Right lobe of liver (tissue), 6 donors: Measurements from ENCODE around the gene GBP5. TPM values are rescaled to one million over a fixed set of nuclear protein-coding genes. Genes with fewer than 3 reads are reported as not detected.
A peak's percentile ranks its signal among the peaks of the same experiment; 100 is the strongest.
"Not testable (repeated sequence)": the region's sequence is repeated elsewhere in the genome, so short reads cannot be mapped to it uniquely, and the experiment has no call there.

Experiments
- ATAC-seq, 4 donors: fragments of 200-7000 bp; cut with Tn5 transposase; one replicate each; pipeline ENCODE4 v1.9.1; 2020; ENCODE audit warnings: mild to moderate bottlenecking in 4 of 4, moderate library complexity in 4 of 4
- DNase-seq, 3 donors: peaks; one replicate each; pipeline ENCODE4 v3.0.0-alpha.2; 2020
- H3K27ac ChIP-seq, 3 donors: fragments of 200-600 bp; one replicate each; pipeline ENCODE4 v1.8.0; 2022
- H3K27me3 ChIP-seq, 2 donors: fragments of 200-600 bp; one replicate each; pipeline ENCODE4 v1.8.0; 2022
- H3K36me3 ChIP-seq, 4 donors: fragments of 200-600 bp; sonication (generic) in 1 of 4; one replicate each; pipeline versions ENCODE4 v1.5.1 to v1.8.0; 2017 to 2022; ENCODE audit warnings: control low read depth in 1 of 4
- H3K4me1 ChIP-seq, 4 donors: fragments of 200-600 bp; sonication (generic) in 1 of 4; one replicate each; pipeline versions ENCODE4 v1.5.1 to v1.8.0; 2017 to 2022; ENCODE audit warnings: control low read depth in 1 of 4
- H3K4me3 ChIP-seq, 3 donors: fragments of 200-600 bp; one replicate each; pipeline ENCODE4 v1.8.0; 2022
- H3K9me3 ChIP-seq, 4 donors: fragments of 200-600 bp; sonication (generic) in 1 of 4; one replicate each; pipeline versions ENCODE4 v1.5.1 to v1.8.0; 2017 to 2022; ENCODE audit warnings: control low read depth in 1 of 4
- POLR2A ChIP-seq: fragments of 450-650 bp; IDR thresholded peaks from one replicate; pipeline ENCODE4 v1.6.1; 2017; ENCODE audit warnings: antibody characterized with exemption, mild to moderate bottlenecking
- WGBS: methylation state at CpG from one replicate; pipeline ENCODE4 v1.1.6; 2018; ENCODE audit warnings: low coverage, low lambda C conversion rate; ENCODE audit not compliant: insufficient coverage; ENCODE audit errors: missing lambda C conversion rate; 5-methylcytosine and 5-hydroxymethylcytosine counted together
- intact Hi-C, 2 donors: fragments of 100-400 bp; cut with DNase I; formaldehyde crosslinking; loops; one replicate each; pipeline versions ENCODE4 v1.11.2 to v1.14.1; 2022
- total RNA-seq, 6 experiments: library from RNA; depleted of rRNA in 2 of 6; stranded (reverse); fragments of >200 nt in 2 of 6; fragmentation: NEBNext Ultra II Directional in 3 of 6; extraction: Animal tissue kit (Norgen Biotek cat#: 25700) in 3 of 6; gene quantifications; one replicate each; pipeline versions ENCODE4 v1.1.0 to v1.2.4, GENCODE V29; 2016 to 2023
- TF ChIP-seq, protein P1 (sequence below), 4 donors: fragments of 200-600 bp in 3 of 4; fragments of 450-650 bp in 1 of 4; IDR thresholded peaks; one replicate each; pipeline versions ENCODE4 v1.5.1 to v1.8.0; 2016 to 2022; ENCODE audit warnings: antibody characterized with exemption in 4 of 4, mild to moderate bottlenecking in 2 of 4
- donor health status: DM: no; HTN: yes; CAD: no.
- donor health status: DM: no; HTN: no; CAD: no.
- donor health status: DM: no; HTN: no; CAD: no.
- donor health status: DM: no; HTN: yes; CAD: no.
- donor health status: DM: no; HTN: yes; CAD: no.

The GBP5 gene
- total RNA-seq, 6 experiments from 2014 or later, result 0.44 to 5.0 (median 1.5) TPM

DNA sequence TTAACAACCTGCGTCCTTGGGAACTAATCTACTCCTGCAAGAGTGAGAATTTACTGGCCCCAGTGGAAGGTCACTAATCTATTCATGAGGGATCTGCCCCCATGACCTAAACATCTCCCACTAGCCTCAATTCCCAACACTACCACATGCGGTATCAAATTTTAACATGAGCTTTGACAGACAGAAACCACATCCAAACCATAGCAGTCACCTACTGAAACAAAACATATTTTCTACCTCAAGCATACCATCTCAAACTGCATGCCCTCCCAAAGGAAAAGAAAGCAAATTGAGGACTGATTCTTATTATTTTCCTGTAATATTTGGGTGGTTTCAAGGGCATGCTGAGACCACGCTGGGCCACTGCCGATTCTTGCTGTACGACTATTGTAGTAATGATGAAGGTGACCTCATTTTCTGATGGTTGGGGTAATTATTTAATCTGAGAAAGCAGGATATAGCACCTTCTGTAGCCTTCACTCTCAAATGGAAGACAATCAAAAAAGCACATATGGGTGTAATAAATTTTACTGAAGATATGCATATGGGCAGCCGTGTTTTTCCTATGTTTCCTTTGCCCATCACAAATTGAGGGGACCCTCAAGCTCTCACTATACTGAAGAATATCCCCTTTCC lies 13.2 kb upstream of the GBP5 start:
- no peaks in the 10 kb centered on the region for H3K9me3 ChIP-seq
- no peak for ATAC-seq
- peaks cover 0 to 24% (median 8%) of the 10 kb centered on the region in 4 donors for H3K4me1 ChIP-seq
- no peak for DNase-seq
- H3K27ac ChIP-seq, result peak overlapping the region in 1 of 3 donors; percentile 57
- 90% methylated on average over 6 of the region's 6 CpGs for WGBS
- intact Hi-C loops, result no loop called here
- H3K4me3 ChIP-seq, result no peak overlapping the region
- TF ChIP-seq POLR2A, result no peak
- TF ChIP-seq, protein P1, sequence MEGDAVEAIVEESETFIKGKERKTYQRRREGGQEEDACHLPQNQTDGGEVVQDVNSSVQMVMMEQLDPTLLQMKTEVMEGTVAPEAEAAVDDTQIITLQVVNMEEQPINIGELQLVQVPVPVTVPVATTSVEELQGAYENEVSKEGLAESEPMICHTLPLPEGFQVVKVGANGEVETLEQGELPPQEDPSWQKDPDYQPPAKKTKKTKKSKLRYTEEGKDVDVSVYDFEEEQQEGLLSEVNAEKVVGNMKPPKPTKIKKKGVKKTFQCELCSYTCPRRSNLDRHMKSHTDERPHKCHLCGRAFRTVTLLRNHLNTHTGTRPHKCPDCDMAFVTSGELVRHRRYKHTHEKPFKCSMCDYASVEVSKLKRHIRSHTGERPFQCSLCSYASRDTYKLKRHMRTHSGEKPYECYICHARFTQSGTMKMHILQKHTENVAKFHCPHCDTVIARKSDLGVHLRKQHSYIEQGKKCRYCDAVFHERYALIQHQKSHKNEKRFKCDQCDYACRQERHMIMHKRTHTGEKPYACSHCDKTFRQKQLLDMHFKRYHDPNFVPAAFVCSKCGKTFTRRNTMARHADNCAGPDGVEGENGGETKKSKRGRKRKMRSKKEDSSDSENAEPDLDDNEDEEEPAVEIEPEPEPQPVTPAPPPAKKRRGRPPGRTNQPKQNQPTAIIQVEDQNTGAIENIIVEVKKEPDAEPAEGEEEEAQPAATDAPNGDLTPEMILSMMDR (IDR thresholded peaks at IDR 0.05), result no peak
- no peaks in the 10 kb centered on the region for H3K36me3 ChIP-seq
- H3K27me3 ChIP-seq, result no peaks in the 10 kb centered on the region

DNA sequence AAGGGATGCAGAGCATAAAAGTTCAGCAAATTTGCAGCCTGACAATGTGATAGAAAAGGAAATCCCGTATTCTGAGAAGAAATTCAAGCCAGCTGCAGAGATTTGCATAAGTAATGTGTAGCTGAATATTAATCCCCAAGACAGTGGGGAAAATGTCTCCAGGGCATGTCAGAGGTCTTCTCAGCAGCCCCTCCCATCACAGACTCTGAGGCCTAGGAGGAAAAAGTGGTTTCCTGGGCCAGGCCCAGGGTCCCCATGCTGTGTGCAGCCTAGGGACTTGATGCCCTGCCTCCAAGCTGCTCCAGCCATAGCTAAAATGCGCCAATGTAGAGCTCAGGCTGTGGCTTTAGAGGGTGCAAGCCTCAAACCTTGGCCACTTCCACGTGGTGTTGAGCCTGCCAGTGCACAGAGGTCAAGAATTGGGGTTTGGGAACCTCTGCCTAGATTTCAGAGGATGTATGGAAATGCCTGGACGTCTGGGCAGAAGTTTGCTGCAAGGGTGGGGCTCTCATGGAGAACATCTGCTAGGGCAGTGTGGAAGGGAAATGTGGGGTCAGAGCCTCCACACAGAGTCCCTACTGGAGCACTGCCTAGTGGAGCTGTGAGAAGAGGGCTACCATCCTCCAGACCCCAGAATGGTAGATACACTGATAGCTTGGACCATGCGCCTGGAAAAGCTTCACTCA lies 11.6 kb upstream of the GBP5 start:
- peaks cover 0 to 24% (median 8%) of the 10 kb centered on the region in 4 donors for H3K4me1 ChIP-seq
- H3K36me3 ChIP-seq, ATAC-seq, H3K9me3 ChIP-seq, DNase-seq, H3K4me3 ChIP-seq, intact Hi-C loops, H3K27me3 ChIP-seq, H3K27ac ChIP-seq: not testable (repeated sequence)
- 87% methylated on average over 1 of the region's 5 CpGs for WGBS

DNA sequence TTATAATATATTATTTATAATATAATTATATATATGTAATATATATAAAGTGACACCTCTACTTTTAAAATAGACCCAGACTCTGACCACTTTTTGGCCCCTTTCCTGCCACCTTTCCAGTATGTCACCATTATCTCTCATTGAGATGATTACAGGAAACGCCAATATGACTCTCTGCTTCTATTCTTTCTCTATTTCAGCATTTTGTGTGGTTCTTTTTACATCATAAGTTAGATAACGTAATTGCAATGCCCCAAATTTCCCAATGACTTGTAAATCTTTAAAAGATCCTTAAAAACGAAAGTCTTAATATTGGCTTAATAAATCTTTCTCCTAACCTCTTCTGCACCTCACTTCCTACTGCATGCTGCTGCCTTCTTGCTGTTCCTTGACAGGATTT lies 8.1 kb upstream of the GBP5 start:
- H3K27me3 ChIP-seq, result no peaks in the 10 kb centered on the region
- H3K27ac ChIP-seq, result no peak overlapping the region
- intact Hi-C loops, result no loop called here
- DNase-seq (no peak), ATAC-seq (no peak)
- peaks cover 0 to 3% (median 0%) of the 10 kb centered on the region in 4 donors for H3K4me1 ChIP-seq
- H3K9me3 ChIP-seq, result no peaks in the 10 kb centered on the region
- WGBS, result 47% methylated on average over 3 of the region's 3 CpGs
- no peak overlapping the region for H3K4me3 ChIP-seq
- H3K36me3 ChIP-seq, result no peaks in the 10 kb centered on the region
- TF ChIP-seq, protein P1 (IDR thresholded peaks at IDR 0.05), result no peak
- no peak for TF ChIP-seq POLR2A

DNA sequence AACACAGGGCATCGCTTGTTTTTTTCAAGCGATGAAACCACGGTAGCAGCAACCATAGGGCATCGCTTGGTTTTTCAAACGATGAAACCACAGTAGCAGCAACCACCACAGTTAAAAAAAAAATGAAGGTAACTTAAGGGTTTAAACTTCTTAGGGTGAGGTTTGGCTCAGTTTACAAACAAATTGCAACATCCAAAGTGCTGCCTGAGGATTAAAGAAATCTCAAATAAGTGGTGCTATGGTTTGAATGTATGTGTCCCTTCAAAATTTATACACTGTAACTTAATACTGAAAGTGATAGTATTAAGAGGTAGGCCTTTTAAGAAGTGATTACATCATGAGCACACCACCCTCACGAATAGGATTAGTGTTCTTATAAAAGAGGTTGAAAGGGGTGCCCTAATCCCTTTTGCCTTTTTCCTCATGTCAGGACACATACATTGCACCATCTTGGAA lies 6.4 kb upstream of the GBP5 start:
- Histone ChIP-seq H3K27ac (no peak overlapping the region), H3K36me3 (no peaks in the 10 kb centered on the region), H3K4me1 (peaks cover 0 to 9% (median 0%) of the 10 kb centered on the region in 4 donors), H3K9me3 (no peaks in the 10 kb centered on the region), H3K27me3 (no peaks in the 10 kb centered on the region), H3K4me3 (no peak overlapping the region)
- intact Hi-C loops, result no loop called here
- TF ChIP-seq POLR2A, result no peak
- TF ChIP-seq, protein P1 (IDR thresholded peaks at IDR 0.05), result no peak
- ATAC-seq (peak in 1 of 4 donors; percentile 23), DNase-seq (no peak)
- WGBS, result 59% methylated on average over 6 of the region's 6 CpGs

DNA sequence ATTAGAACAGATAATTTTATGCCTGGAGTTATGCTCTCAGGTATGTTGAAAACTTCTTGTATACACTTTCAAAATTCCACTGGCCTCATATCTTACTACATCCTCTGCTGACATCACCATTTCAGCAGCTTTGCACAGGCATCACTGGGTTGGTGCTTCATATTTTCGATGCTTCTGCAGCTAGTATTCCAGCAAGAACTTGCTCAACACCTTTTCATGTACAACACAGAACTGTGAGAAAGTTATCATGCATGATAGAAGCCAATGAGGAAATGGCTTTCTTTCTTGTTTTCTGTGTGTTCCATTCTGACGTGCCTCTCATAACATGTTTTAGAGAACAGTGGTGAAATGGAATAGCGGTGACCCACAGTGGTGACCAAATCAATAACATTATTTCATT lies 5.1 kb upstream of the GBP5 start:
- ATAC-seq, result no peak
- intact Hi-C loops, result no loop called here
- H3K27me3 ChIP-seq, result no peaks in the 10 kb centered on the region

More for the DNA sequence above, 5.1 kb upstream of the GBP5 start:
- no peaks in the 10 kb centered on the region for H3K36me3 ChIP-seq
- TF ChIP-seq, protein P1 (IDR thresholded peaks at IDR 0.05), result no peak
- TF ChIP-seq POLR2A, result no peak
- no peak for DNase-seq
- peaks cover 0 to 9% (median 0%) of the 10 kb centered on the region in 4 donors for H3K4me1 ChIP-seq
- no peak overlapping the region for H3K4me3 ChIP-seq
- 80% methylated on average over 3 of the region's 3 CpGs for WGBS
- no peaks in the 10 kb centered on the region for H3K9me3 ChIP-seq
- H3K27ac ChIP-seq, result no peak overlapping the region
